Islet of Langerhans (tissue), 1 donor: ENCODE data around the gene ARVCF.

Source experiments
- FAIRE-seq: peaks from one replicate; lab custom pipeline; 2011; peaks lifted over from hg19 to GRCh38; lab: Jason Lieb, UNC

The ARVCF gene

GRCh38 chr22:19984851-19985811 lies 31.5 kb downstream of the ARVCF start:
- FAIRE-seq = no peak

GRCh38 chr22:19984201-19984753 lies 32.3 kb downstream of the ARVCF start:
- peak; percentile 60 for FAIRE-seq

- FAIRE-seq = no peak
Measured at GRCh38 chr22:19983741-19984140, 32.9 kb downstream of the ARVCF start.

GRCh38 chr22:19982991-19983578 lies 33.5 kb downstream of the ARVCF start:
- FAIRE-seq = no peak

GRCh38 chr22:19981961-19982920 lies 34.4 kb downstream of the ARVCF start:
- FAIRE-seq = no peak

GRCh38 chr22:19981171-19981960 lies 35.3 kb downstream of the ARVCF start:
- FAIRE-seq = no peak

GRCh38 chr22:19980766-19981165 lies 35.9 kb downstream of the ARVCF start:
- FAIRE-seq = no peak

- no peak for FAIRE-seq
Measured at GRCh38 chr22:19979712-19980493, 36.7 kb downstream of the ARVCF start.

GRCh38 chr22:19978748-19979147 lies 37.9 kb downstream of the ARVCF start:
- no peak for FAIRE-seq

GRCh38 chr22:19977296-19978243 lies 39.1 kb downstream of the ARVCF start:
- FAIRE-seq = no peak

GRCh38 chr22:19976671-19977070 lies 40.0 kb downstream of the ARVCF start:
- FAIRE-seq = no peak

GRCh38 chr22:19975707-19976035 lies 41.0 kb downstream of the ARVCF start:
- no peak for FAIRE-seq

- FAIRE-seq = no peak
Measured at GRCh38 chr22:19974935-19975706, 41.5 kb downstream of the ARVCF start.

GRCh38 chr22:19974268-19974861 lies 42.3 kb downstream of the ARVCF start:
- no peak for FAIRE-seq

GRCh38 chr22:19973551-19974267 lies 42.9 kb downstream of the ARVCF start:
- FAIRE-seq = no peak

- FAIRE-seq = no peak
Measured at GRCh38 chr22:19972652-19973550, 43.7 kb downstream of the ARVCF start.

- FAIRE-seq = no peak
Measured at GRCh38 chr22:19972251-19972650, 44.4 kb downstream of the ARVCF start.
